IPS-11a (cell line): Measurements from ENCODE around the gene C5orf15.
"Not testable (repeated sequence)": the region's sequence is repeated elsewhere in the genome, so short reads cannot be mapped to it uniquely, and the experiment has no call there.

Experiments used
- H3K4me3 ChIP-seq: one replicate; pipeline ENCODE4 v1.5.1; 2013; ENCODE audit warnings: low read depth, low read length, control low read depth

C5orf15 gene

GRCh38 chr5:133963493-133964128, 4.8 kb downstream of the C5orf15 start:
- no peak overlapping the region for H3K4me3 ChIP-seq

GRCh38 chr5:133962801-133963476, 5.5 kb downstream of the C5orf15 start:
- H3K4me3 ChIP-seq: no peak overlapping the region

- no peak overlapping the region for H3K4me3 ChIP-seq
Observed at GRCh38 chr5:133962131-133962530, 6.3 kb downstream of the C5orf15 start.

GRCh38 chr5:133959643-133960042, 8.8 kb downstream of the C5orf15 start:
- no peak overlapping the region for H3K4me3 ChIP-seq

GRCh38 chr5:133957591-133957990, 10.8 kb downstream of the C5orf15 start:
- no peak overlapping the region for H3K4me3 ChIP-seq

GRCh38 chr5:133957080-133957479, 11.3 kb downstream of the C5orf15 start:
- no peak overlapping the region for H3K4me3 ChIP-seq

- H3K4me3 ChIP-seq: not testable (repeated sequence)
Observed at GRCh38 chr5:133956196-133956595, 12.2 kb downstream of the C5orf15 start.

GRCh38 chr5:133953568-133954145, 14.8 kb downstream of the C5orf15 start:
- H3K4me3 ChIP-seq: no peak overlapping the region

- H3K4me3 ChIP-seq: no peak overlapping the region
Observed at GRCh38 chr5:133952729-133953567, 15.5 kb downstream of the C5orf15 start.

GRCh38 chr5:133950821-133951612, 17.4 kb downstream of the C5orf15 start:
- no peak overlapping the region for H3K4me3 ChIP-seq

GRCh38 chr5:133948721-133949120, 19.7 kb downstream of the C5orf15 start:
- H3K4me3 ChIP-seq: no peak overlapping the region

GRCh38 chr5:133947431-133947841, 21.0 kb downstream of the C5orf15 start:
- no peak overlapping the region for H3K4me3 ChIP-seq

GRCh38 chr5:133945568-133945967, 22.9 kb downstream of the C5orf15 start:
- no peak overlapping the region for H3K4me3 ChIP-seq

GRCh38 chr5:133944263-133945185, 23.9 kb downstream of the C5orf15 start:
- H3K4me3 ChIP-seq: no peak overlapping the region

- no peak overlapping the region for H3K4me3 ChIP-seq
Observed at GRCh38 chr5:133943475-133943817, 25.0 kb downstream of the C5orf15 start.

- H3K4me3 ChIP-seq: no peak overlapping the region
Observed at GRCh38 chr5:133942614-133943474, 25.6 kb downstream of the C5orf15 start.

- H3K4me3 ChIP-seq: no peak overlapping the region
Observed at GRCh38 chr5:133941456-133942196, 26.8 kb downstream of the C5orf15 start.

- no peak overlapping the region for H3K4me3 ChIP-seq
Observed at GRCh38 chr5:133939668-133940067, 28.8 kb downstream of the C5orf15 start.
